Suprapubic skin (tissue), 4 donors: ENCODE measurements around the gene KLF15.

Experiments used
- CTCF ChIP-seq, 2 donors: fragments of 200-600 bp in 1 of 2; fragments of 450-650 bp in 1 of 2; sonication (generic) in 1 of 2; IDR thresholded peaks; one replicate each; pipeline ENCODE4 v1.5.1; 2016 to 2019; ENCODE audit warnings: antibody characterized with exemption in 2 of 2, mild to moderate bottlenecking in 1 of 2, moderate library complexity in 1 of 2
- EP300 ChIP-seq: sonication (generic); formaldehyde crosslinking; IDR thresholded peaks from one replicate; pipeline ENCODE4 v1.6.1; 2017; ENCODE audit warnings: antibody characterized with exemption
- POLR2A ChIP-seq, 2 donors: fragments of 450-650 bp; IDR thresholded peaks; one replicate each; pipeline ENCODE4 v1.6.1; 2017; ENCODE audit warnings: antibody characterized with exemption in 2 of 2, mild to moderate bottlenecking in 2 of 2, moderate library complexity in 2 of 2
- POLR2AphosphoS5 ChIP-seq, 3 donors: sonication (generic); formaldehyde crosslinking; IDR thresholded peaks; one replicate each; pipeline ENCODE4 v1.6.1; 2017; ENCODE audit warnings: antibody characterized with exemption in 3 of 3

DNA sequence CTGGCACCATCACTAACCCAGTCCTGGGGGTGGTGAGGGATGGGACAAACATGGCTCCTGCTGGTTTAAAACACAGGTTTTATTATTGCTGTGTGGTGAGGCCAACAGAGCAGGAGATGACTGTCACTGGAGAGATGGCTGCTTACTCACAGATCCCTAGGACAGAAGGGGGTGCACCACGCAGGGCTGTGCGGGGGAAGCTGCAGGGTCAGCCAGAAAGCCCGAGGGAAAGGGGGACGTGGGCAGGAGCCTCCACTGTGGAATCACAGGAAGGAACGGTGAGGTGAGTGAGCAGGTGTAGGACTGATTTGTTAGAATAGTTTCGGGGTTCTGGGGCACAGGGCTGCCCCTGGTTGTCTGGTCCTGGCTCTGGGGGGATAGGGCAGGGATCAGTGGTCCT lies 45.0 kb upstream of the KLF15 start:
- TF ChIP-seq CTCF (IDR thresholded peaks at IDR 0.05) (no peak), POLR2A (IDR thresholded peaks at IDR 0.05) (no peak), POLR2AphosphoS5 (IDR thresholded peaks at IDR 0.05) (no peak), EP300 (no peak)
